Liver (tissue), 9 donors: ENCODE results near the gene LYPD3. TPM values are rescaled to one million over a fixed set of nuclear protein-coding genes. Genes with fewer than 3 reads are reported as not detected.

Experiments used
- DNase-seq: peaks from one replicate; pipeline ENCODE4 v3.0.0-alpha.2; 2017; ENCODE audit warnings: low spot score
- H3K27ac ChIP-seq, 2 donors: one replicate each; pipeline ENCODE4 v1.7.0; 2013; ENCODE audit warnings: inconsistent platforms in 2 of 2, low read length in 2 of 2, control low read depth in 1 of 2, low read depth in 1 of 2, mild to moderate bottlenecking in 1 of 2
- H3K27me3 ChIP-seq, 4 donors: one replicate each; pipeline versions ENCODE4 v1.6.1 to v1.7.0; 2013; ENCODE audit warnings: low read length in 3 of 4, inconsistent platforms in 1 of 4, mild to moderate bottlenecking in 1 of 4, moderate library complexity in 1 of 4; ENCODE audit not compliant: control insufficient read depth in 4 of 4, insufficient read depth in 4 of 4
- H3K36me3 ChIP-seq, 4 donors: one replicate each; pipeline versions ENCODE4 v1.6.1 to v1.7.0; 2013; ENCODE audit warnings: low read length in 3 of 4, mild to moderate bottlenecking in 3 of 4, low read depth in 1 of 4, moderate library complexity in 1 of 4; ENCODE audit not compliant: control insufficient read depth in 4 of 4, insufficient read depth in 3 of 4
- H3K4me1 ChIP-seq, 4 donors: one replicate each; pipeline versions ENCODE4 v1.6.1 to v1.7.0; 2013; ENCODE audit warnings: low read length in 3 of 4, mild to moderate bottlenecking in 3 of 4, moderate library complexity in 1 of 4; ENCODE audit not compliant: control insufficient read depth in 4 of 4, insufficient read depth in 4 of 4
- H3K4me3 ChIP-seq, 3 donors: one replicate each; pipeline versions ENCODE4 v1.6.1 to v1.7.0; 2013; ENCODE audit warnings: low read length in 3 of 3, control low read depth in 1 of 3, low read depth in 1 of 3, mild to moderate bottlenecking in 1 of 3
- H3K9ac ChIP-seq, 2 donors: one replicate each; pipeline ENCODE4 v1.7.0; 2013; ENCODE audit warnings: low read length in 2 of 2, mild to moderate bottlenecking in 2 of 2, moderate library complexity in 2 of 2, control low read depth in 1 of 2, low read depth in 1 of 2
- H3K9me3 ChIP-seq, 4 donors: one replicate each; pipeline versions ENCODE4 v1.6.1 to v1.7.0; 2013; ENCODE audit warnings: low read length in 3 of 4; ENCODE audit not compliant: control insufficient read depth in 4 of 4
- ATF3 ChIP-seq: IDR thresholded peaks from 2 replicates; pipeline ENCODE4 v1.6.1; 2016; ENCODE audit warnings: antibody characterized with exemption
- CTCF ChIP-seq: fragments of 150-350 bp; IDR thresholded peaks from 2 replicates; pipeline ENCODE4 v1.5.1; 2017; ENCODE audit warnings: improper control_type of control experiment, low read depth, low read length; ENCODE audit not compliant: missing input control
- EGR1 ChIP-seq, 2 donors: IDR thresholded peaks; 2 replicates each; pipeline ENCODE4 v1.6.1; 2016 to 2018; ENCODE audit warnings: antibody characterized with exemption in 2 of 2, low read depth in 2 of 2
- FOXA1 ChIP-seq: IDR thresholded peaks from 2 replicates; pipeline ENCODE4 v1.6.1; 2016; ENCODE audit warnings: antibody characterized with exemption
- FOXA2 ChIP-seq: IDR thresholded peaks from 2 replicates; pipeline ENCODE4 v1.6.1; 2016; ENCODE audit warnings: antibody characterized with exemption
- GABPA ChIP-seq, 2 donors: IDR thresholded peaks in 1 of 2; conservative IDR thresholded peaks in 1 of 2; 2 replicates each; pipeline ENCODE4 v1.6.1; 2016; ENCODE audit warnings: antibody characterized with exemption in 2 of 2, mild to moderate bottlenecking in 1 of 2, moderate library complexity in 1 of 2
- HNF4A ChIP-seq, 2 donors: conservative IDR thresholded peaks; 2 replicates each; pipeline ENCODE4 v1.6.1; 2016; ENCODE audit warnings: antibody characterized with exemption in 2 of 2, mild to moderate bottlenecking in 2 of 2
- HNF4G ChIP-seq: IDR thresholded peaks from 2 replicates; pipeline ENCODE4 v1.6.1; 2016; ENCODE audit warnings: antibody characterized with exemption
- JUND ChIP-seq, 2 donors: IDR thresholded peaks; 2 replicates each; pipeline ENCODE4 v1.6.1; 2016; ENCODE audit warnings: antibody characterized with exemption in 2 of 2
- MAX ChIP-seq: IDR thresholded peaks from 2 replicates; pipeline ENCODE4 v1.6.1; 2016; ENCODE audit warnings: antibody characterized with exemption
- NR2F2 ChIP-seq: IDR thresholded peaks from 2 replicates; pipeline ENCODE4 v1.6.1; 2016; ENCODE audit warnings: antibody characterized with exemption
- RAD21 ChIP-seq, 2 donors: IDR thresholded peaks; 2 replicates each; pipeline ENCODE4 v1.6.1; 2016; ENCODE audit warnings: antibody characterized with exemption in 2 of 2, mild to moderate bottlenecking in 2 of 2
- REST ChIP-seq: IDR thresholded peaks from 2 replicates; pipeline ENCODE4 v1.6.1; 2016; ENCODE audit warnings: antibody characterized with exemption, mild to moderate bottlenecking
- RXRA ChIP-seq, 2 donors: IDR thresholded peaks; 2 replicates each; pipeline ENCODE4 v1.6.1; 2017 to 2018; ENCODE audit warnings: antibody characterized with exemption in 2 of 2, mild to moderate bottlenecking in 1 of 2
- SP1 ChIP-seq: IDR thresholded peaks from 2 replicates; pipeline ENCODE4 v1.6.1; 2018; ENCODE audit warnings: antibody characterized with exemption, mild to moderate bottlenecking
- TAF1 ChIP-seq: conservative IDR thresholded peaks from 2 replicates; pipeline ENCODE4 v1.6.1; 2016; ENCODE audit warnings: antibody characterized with exemption, mild to moderate bottlenecking
- YY1 ChIP-seq: IDR thresholded peaks from 2 replicates; pipeline ENCODE4 v1.6.1; 2016; ENCODE audit warnings: antibody characterized with exemption, mild to moderate bottlenecking
- ZBTB33 ChIP-seq: IDR thresholded peaks from 2 replicates; pipeline ENCODE4 v1.6.1; 2016; ENCODE audit warnings: antibody characterized with exemption
- WGBS: extraction: QIAGEN DNeasy Blood & Tissue Kit; methylation state at CpG from one replicate; pipeline ENCODE4 v1.1.7; 2013; 5-methylcytosine and 5-hydroxymethylcytosine counted together
- polyA plus RNA-seq, 2 donors: library from polyadenylated mRNA; stranded (reverse) in 1 of 2; unstranded in 1 of 2; fragments of 200-250 nt in 1 of 2; fragments of >200 nt in 1 of 2; fragmentation: Nextera tagmentation in 1 of 2; extraction: Ambion mirVana in 1 of 2; gene quantifications; one replicate each; pipeline versions ENCODE4 v1.2.1 to v1.2.3, GENCODE V29; 2013 to 2015
- total RNA-seq, 2 donors: library from RNA; depleted of rRNA; stranded (reverse); fragments of >200 nt; gene quantifications; one replicate each; pipeline ENCODE4 v1.2.3, GENCODE V29; 2014
- donor health status: healthy.
- donor health status: healthy.
- donor health status: healthy.
- donor health status: healthy.
- donor health status: healthy.

The LYPD3 gene
- total and polyA plus RNA-seq, 4 donors: 0.08 to 0.38 (median 0.18) TPM

GRCh38 chr19:43439032-43439708, 26.2 kb downstream of the LYPD3 start (continued):
- TF ChIP-seq REST: no peak

- Histone ChIP-seq H3K36me3 (no peaks in the 10 kb centered on the region), H3K9ac (no peak overlapping the region), H3K9me3 (no peaks in the 10 kb centered on the region), H3K27ac (peak overlapping the region in 1 of 2 donors; percentile 28), H3K27me3 (no peaks in the 10 kb centered on the region), H3K4me3 (no peak overlapping the region), H3K4me1 (no peaks in the 10 kb centered on the region)
- no peak for DNase-seq
- 66% methylated on average over 9 of the region's 9 CpGs for WGBS
- TF ChIP-seq REST (no peak), CTCF (no peak), ATF3 (no peak), NR2F2 (no peak), FOXA1 (no peak), GABPA (IDR thresholded peaks at IDR 0.05 in 1 of 2, conservative IDR thresholded peaks at IDR 0.05 in 1 of 2) (no peak), JUND (IDR thresholded peaks at IDR 0.05) (no peak), HNF4A (conservative IDR thresholded peaks at IDR 0.05) (no peak), FOXA2 (no peak), MAX (no peak), YY1 (no peak), TAF1 (no peak), RXRA (IDR thresholded peaks at IDR 0.05) (no peak), HNF4G (no peak), SP1 (no peak), RAD21 (IDR thresholded peaks at IDR 0.05) (no peak), ZBTB33 (no peak), EGR1 (IDR thresholded peaks at IDR 0.05; ENCODE audit: low read depth in 2 of 2) (no peak)
Observed at GRCh38 chr19:43438291-43439031, 26.9 kb downstream of the LYPD3 start.
